Keratinocyte (primary cell): ENCODE results near the gene SCAF8.

ENCODE experiments used
- EZH2 ChIP-seq: IDR thresholded peaks from one replicate; pipeline ENCODE4 v1.6.1; 2012; ENCODE audit warnings: inconsistent platforms, mild to moderate bottlenecking, low read length, moderate library complexity
- TF ChIP-seq, protein P1 (sequence below), 3 experiments: IDR thresholded peaks in 1 of 3; conservative IDR thresholded peaks in 1 of 3; optimal IDR thresholded peaks in 1 of 3; 2 replicates in 2 of 3; 3 replicates in 1 of 3; pipeline versions ENCODE3 to v1.5.1; 2011; ENCODE audit warnings: low read length in 3 of 3, mild to moderate bottlenecking in 3 of 3, moderate library complexity in 2 of 3, control low read depth in 1 of 3, inconsistent platforms in 1 of 3; ENCODE audit not compliant: insufficient read depth in 2 of 3; ENCODE audit errors: extremely low read depth in 1 of 3

DNA sequence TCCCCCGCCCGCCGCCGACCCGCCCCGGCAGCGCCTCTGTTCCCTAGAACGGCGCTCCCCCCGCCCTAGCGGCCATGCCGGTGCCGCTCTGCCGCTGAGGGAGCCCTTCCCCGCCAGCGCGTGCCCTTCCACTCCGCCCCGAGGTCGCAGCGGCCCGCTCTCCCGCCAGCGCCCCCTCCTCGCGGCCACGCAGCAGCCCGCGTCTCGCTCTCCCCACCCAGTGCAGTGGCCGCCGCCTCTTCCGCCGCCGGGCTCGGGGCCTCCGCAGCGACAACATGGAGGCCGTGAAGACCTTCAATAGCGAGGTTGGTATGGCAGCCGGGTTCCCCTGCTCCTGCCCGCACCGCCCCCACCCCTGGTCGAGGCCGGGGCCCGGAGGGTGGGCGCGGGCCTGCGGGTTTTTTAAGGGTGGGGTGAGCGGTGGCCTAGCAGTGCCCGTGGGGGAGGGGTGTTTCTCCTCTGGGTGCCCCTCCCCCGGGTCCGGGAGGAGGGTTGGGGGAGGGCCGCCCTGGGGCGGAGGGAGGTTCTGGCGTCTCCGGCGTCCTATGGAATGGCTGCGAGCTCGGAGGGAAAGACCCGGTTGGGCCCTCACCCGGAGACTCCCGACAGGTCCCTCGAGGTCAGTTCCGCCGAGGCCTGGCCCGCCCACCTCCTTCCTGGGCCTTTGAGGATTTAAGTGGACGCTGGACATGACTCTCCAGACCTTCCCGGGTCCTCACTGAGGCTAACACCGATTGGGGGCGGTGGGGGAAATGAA, 588 bp downstream of the SCAF8 start:
- TF ChIP-seq, protein P1, sequence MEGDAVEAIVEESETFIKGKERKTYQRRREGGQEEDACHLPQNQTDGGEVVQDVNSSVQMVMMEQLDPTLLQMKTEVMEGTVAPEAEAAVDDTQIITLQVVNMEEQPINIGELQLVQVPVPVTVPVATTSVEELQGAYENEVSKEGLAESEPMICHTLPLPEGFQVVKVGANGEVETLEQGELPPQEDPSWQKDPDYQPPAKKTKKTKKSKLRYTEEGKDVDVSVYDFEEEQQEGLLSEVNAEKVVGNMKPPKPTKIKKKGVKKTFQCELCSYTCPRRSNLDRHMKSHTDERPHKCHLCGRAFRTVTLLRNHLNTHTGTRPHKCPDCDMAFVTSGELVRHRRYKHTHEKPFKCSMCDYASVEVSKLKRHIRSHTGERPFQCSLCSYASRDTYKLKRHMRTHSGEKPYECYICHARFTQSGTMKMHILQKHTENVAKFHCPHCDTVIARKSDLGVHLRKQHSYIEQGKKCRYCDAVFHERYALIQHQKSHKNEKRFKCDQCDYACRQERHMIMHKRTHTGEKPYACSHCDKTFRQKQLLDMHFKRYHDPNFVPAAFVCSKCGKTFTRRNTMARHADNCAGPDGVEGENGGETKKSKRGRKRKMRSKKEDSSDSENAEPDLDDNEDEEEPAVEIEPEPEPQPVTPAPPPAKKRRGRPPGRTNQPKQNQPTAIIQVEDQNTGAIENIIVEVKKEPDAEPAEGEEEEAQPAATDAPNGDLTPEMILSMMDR (optimal IDR thresholded peaks at IDR 0.05 in 1 of 3, IDR thresholded peaks at IDR 0.05 in 1 of 3, conservative IDR thresholded peaks at IDR 0.05 in 1 of 3; ENCODE audit: extremely low read depth in 1 of 3, insufficient read depth in 2 of 3, low read length in 3 of 3) = no peak
- no peak for TF ChIP-seq EZH2
